NOMO-1 treated with DMSO at 0.1 percent for 48 hours (cell line): ENCODE data around the gene LGR6.
A peak's percentile ranks its signal among the peaks of the same experiment; 100 is the strongest.

Source experiments
- DNase-seq: peaks from one replicate; lab custom pipeline; 2025; ENCODE audit not compliant: unreplicated experiment; lab: John Stamatoyannopoulos, UW

LGR6 gene

DNA sequence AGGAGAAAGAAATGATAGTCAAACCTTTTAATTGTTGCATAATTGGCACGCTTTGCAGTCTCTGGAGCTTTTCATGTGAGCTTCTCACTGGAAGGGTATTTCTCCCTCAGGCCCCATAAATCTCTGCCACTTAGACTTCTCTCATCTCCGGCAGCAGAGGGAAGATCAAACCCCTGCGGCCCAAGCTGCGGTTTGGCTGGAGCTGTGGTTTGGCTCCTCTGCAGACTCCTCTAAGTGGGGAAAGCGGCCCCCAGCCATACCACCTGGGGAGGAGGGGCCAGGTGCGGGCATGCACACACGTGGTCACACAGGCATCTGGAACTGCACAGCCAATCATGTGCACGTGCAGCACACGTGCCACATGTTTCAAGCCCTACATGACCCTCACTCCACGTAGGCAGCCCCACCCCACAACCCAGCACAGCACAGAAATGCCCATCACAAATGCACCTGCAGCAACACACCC, 89.8 kb downstream of the LGR6 start:
- peak; percentile 81 for DNase-seq

DNA sequence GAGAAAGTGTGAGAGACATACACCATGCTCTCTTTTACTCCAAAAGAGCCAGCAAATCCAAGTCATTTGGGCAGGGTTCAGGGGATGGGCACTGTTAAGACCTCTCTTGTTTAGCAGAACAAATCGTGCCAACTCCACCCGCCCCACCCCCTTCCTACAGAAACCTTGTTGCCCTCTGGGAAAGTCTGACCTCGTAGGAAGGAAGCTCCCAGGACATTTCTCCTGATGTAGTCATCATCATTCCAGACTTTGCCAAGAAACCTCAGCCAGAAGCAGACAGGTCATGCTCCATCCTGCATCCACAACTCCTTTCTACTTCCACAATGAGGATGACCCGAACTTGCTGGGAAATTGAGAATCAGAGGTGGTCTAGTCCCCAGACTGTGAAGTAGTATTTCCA, 90.4 kb downstream of the LGR6 start:
- no peak for DNase-seq

DNA sequence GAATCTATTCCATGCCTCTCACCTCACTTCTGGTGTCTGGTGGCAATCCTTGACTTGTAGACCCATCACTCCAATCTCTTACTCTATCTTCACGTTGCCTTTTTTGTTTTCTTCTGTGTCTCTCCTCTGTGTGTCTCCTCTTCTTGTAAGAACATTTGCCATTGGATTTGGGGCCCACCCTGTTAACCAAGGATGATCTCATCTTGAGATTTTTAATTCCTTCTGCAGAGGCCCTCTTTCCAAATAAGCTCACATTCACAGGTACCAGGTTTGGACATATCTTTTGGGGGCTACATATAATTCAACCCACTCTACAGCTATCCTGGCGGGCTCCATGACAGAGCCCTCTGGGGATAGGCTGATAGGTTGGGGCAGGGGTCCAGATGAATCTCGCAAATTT, 92.3 kb downstream of the LGR6 start:
- DNase-seq: no peak

DNA sequence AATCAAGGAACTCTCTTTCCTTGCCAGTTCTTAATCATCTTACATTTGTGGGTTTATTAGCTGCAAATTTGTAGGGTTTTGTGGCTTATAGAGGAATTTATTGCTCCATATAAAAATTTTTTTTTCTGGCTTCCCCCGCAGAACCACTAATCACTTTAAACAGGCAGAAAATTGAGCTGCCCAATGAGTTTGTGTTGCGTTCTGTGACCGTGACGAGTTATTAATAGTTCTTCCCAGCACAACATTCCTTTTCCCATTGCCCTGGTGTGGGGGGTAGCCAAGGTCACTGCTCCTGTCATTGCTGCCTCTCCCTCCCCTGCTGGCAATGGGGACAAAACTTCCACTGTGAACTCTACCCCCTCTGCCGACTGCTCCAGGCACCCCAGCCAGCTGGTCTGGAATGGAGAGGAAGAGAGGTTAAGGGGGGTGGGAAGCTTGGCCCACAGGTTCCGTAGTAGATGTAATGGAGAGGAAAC, 93.1 kb downstream of the LGR6 start:
- no peak for DNase-seq

DNA sequence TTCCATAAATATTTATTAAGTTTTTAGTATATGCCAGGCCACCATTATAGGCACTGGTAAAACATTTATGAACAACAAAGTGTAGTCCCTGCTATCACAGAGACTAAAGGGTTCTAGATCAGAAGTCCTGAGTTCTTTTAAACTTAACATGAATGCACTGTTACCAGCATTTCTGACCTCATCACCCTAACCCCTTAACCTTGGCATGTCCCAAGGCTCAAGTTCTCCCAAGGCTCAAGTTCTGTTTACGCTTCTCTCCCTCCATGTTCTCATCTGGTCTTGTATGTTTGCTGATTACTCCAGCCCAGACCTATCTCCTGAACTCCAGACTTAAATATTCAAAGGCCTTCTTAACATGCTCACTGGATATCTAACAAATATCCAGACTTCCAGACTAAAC, 93.6 kb downstream of the LGR6 start:
- no peak for DNase-seq

DNA sequence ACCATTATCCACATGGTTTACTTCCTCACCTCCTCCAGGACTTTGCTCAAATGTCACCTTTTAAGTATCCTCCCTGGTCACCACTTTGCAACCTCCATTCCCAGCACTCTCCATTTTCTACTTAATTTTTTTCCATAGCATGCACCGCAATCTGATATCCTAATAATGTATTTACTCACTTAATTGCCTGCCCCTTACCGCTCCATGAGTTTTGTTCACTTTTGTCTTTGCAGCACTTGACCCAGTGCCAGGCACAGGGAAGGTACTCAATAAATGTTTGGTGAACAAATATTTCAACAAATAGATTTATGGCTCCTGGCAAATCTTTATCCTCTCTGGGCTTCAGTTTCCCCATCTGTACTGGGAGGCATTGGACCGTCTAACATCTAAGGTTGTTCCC, 94.6 kb downstream of the LGR6 start:
- no peak for DNase-seq

DNA sequence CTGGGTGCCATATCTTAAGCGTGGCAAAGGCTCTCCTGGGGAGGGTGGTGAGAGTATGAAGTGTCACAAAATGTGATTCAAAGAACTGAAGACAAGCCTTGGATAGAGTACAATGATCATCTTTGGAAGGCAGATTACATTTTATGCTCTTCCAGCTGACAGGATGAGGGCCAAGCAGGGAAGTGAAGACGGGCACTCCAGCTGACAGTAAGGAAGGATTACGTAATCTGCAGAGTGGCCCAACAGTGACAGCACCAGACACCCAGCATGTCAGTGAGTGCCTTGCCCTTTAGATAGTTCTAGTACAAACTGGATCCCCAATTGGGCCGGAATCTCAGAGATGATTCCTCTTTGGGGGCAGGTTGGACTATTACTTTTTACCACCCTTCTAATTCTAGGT, 95.4 kb downstream of the LGR6 start:
- DNase-seq: no peak

DNA sequence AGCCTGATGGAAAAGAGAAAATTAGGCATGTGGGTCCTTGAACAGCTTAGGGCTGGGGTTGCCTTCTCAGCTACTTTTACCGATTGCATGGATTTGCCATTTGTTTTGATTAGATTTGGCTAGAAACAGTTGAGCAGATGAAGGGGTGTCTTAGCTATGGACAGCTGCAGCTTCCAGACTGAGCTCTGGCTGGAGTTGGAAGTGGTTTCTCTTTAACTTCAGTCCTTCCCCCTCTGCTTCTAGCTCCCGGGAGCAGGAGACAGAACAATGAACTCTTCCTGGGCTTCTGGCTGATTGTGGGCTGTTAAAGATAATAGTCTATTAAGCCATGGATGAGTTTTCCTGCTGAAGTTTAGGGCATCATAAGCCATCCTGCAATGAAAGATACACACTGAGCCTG, 97.4 kb downstream of the LGR6 start:
- no peak for DNase-seq

DNA sequence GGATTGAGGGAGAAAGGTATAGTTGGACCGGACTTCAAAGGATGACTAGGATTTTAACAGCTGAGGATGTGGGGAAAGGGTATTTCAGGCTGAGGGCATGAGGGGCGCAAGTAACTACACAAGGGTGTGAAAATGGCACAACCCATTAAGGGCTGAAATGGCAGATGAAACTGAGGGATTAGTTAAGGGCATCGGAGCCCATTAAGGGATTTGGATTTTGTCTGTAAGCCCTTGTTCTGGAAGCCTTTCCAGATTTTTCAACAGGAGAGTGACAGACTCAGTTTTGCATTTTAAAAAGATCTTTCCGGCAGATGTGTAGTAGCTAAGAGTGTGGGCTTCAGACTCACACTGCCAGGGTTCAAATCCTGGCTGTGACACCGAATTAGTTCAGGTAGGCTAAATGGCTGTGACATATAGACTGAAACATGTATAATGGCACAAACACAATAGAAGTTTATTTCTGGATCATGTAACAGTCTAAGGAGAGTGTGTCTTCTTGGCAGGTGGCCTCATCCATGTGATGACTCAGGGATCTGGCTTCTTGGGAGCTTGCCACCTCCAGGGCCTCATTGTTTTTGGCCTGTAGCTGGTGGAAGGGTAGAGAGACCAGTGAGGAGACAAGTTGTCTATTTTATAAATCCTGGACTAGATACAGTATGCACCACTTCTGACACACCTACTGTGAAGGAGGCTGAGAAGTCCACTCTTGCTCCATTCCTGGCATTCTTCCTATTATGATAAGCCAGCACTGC, 98.5 kb downstream of the LGR6 start:
- DNase-seq: no peak

DNA sequence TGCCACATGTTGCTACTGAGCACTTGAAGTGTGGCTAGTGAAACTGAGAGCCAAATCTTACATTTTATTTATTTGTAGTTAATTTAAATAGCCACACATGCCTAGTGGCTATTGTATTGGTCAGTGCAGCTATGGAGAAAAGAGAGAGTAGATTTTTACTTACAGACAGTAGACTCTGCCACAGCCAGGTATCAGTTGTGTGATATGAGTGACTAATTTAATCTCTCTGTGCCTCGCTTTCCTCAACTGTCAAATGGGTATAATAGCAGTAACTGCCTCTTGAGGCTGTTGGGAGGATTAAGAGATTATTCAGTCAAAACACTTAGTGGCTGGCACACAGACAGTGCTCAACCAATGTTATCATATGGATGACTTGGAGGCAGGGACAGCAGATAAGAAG, 99.2 kb downstream of the LGR6 start:
- no peak for DNase-seq

DNA sequence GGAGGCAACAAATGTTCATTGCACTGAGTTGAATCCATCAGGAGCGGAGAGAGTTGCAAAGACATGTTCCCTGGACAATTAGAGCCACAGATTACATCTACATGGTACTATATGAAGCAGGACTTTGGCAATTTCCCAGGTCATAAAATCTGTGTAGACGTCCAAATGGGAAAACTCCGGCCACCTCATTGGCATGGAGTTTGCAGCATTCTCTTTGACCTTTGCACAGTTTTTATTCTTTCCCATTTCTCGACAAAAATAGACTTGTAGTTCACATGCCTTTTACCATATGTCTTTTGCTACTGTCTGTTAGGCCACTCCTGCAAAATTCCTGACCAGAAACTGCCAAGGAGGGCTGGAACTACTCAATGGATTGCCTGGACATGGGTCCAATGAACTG, 100.0 kb downstream of the LGR6 start:
- no peak for DNase-seq

DNA sequence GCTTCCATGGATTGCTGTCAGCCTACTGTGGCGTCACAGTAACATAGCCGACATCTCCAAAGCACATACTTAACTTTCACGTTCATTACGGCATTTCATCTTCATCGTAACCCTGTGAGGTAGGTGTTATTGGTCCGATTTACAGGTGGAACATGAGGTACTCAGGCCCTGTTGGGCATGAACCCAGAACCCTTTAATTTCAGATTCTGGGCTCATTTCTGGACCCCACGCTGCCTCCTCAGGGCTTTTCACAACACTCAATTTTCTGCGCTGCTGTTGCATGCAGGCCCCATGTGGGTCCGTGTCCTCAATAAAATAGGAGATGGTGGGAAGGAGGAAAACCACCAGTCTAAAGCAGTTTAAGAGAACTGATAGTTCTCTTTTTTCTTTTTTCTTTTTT, 108.6 kb downstream of the LGR6 start:
- no peak for DNase-seq

DNA sequence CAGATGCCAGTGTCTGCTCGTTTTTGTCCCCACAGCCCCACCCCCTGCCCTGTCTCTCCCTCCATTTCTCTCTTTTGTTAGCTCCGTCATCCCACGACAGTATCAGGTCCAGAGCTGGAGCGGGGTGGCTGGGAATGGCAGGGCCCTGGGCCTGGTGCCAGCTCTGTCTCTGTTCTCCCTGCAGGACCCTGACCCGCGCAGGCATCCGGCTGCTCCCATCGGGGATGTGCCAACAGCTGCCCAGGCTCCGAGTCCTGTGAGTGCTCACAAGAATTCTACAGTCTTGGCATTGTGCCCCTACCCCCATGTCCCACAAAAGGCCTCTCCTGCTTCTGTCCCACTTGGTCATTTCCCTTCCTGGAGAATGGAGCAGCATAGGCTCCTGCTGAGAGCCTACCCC, 110.8 kb downstream of the LGR6 start:
- no peak for DNase-seq

DNA sequence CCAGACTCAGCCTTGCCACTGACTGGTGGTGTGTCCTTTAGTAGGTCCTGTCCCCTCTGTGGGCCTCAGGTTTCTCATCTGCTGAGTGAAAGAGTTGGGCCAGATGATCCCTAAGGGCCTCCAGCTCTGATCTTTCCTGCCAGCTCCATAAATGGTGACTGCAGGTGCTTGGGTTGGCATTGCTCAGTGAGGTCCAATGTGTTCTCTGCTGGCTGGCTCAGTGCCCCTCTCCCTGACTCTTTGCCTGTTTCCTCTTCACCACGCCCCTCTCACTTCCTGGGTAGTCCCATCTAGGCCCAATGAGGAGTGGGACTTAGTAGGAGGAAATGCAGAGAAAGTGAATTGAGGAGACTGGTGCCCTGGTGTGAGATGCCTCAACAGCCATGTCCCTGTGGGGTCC, 111.6 kb downstream of the LGR6 start:
- no peak for DNase-seq

DNA sequence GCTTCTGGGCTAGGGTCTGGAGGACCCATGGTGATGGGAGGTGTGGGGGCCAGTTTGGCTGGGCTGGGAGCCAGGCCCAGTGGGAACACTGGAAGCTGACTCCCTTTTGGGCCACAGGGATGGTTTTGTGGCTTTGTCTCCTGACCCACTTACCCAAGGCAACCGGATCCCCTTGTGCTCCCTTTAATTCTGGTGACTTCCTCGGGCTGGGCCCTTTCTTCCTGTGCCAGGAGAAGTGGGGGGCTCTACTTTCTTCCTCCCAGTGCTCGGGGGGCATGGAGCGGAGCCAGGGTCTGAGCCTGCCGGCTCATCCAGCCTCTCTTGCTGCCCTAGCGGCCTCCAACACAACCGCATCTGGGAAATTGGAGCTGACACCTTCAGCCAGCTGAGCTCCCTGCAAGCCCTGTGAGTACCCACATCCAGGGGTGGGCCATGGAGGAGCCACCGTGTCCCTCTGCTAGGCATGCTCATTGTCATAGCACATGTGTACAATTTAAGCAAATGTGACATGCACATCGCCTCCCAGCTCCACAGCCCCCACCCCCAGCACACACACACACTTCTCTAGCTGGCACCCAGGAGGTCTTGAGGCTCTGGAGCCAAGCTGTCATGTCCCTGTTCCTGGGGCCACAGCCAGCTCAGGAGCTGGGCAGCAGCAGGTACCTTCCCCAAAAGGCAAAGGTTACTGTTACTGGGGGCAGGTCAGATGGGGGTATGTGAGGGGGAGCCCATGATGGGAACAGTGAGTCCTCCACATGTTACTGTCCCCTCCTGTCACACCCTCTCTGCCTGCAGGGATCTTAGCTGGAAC, 113.1 kb downstream of the LGR6 start:
- DNase-seq: no peak

DNA sequence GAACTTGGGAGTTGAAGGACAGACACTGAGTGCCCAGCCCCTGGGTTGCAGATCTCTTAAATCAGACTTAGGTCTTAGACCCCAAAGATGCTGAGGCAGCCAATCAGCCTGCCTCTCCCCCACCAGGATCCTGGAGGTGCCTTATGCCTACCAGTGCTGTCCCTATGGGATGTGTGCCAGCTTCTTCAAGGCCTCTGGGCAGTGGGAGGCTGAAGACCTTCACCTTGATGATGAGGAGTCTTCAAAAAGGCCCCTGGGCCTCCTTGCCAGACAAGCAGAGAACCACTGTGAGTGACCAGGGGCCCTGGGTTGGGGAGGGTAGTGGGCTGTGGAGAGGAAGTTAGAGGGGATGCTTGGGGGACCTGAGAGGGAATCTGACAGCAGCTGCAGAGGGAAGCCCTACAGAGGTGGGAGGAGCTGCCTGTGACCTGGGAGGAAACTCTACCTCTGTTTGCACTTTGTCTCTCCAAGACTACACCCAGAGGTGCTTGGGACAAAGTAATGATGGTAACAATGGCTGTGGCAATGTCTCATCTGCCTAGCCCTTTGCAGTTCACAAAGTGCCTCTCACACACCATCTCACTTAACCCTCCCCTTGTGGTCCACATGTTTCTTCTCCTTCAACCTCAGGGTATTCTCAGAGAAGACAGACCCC, 116.6 kb downstream of the LGR6 start:
- no peak for DNase-seq

DNA sequence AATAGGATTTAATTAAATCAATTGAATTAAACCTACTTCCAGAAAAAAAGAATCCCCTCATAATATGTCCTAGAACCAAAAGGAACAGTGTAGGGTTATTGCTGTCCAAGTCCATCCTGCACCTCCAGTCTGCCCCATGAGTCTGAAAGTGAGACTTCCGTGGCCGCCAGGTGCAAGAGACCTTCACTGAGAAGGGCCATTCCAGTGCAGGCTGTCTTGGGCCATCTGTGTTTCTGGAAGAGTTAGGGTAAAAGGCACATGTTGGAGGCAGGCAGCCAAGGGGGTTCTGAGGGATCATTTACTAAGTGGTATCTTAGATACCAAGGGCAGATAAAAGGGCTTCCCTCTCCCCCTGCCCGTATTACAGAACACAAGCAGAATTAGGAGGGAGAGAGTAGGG, 117.1 kb downstream of the LGR6 start:
- DNase-seq: no peak

DNA sequence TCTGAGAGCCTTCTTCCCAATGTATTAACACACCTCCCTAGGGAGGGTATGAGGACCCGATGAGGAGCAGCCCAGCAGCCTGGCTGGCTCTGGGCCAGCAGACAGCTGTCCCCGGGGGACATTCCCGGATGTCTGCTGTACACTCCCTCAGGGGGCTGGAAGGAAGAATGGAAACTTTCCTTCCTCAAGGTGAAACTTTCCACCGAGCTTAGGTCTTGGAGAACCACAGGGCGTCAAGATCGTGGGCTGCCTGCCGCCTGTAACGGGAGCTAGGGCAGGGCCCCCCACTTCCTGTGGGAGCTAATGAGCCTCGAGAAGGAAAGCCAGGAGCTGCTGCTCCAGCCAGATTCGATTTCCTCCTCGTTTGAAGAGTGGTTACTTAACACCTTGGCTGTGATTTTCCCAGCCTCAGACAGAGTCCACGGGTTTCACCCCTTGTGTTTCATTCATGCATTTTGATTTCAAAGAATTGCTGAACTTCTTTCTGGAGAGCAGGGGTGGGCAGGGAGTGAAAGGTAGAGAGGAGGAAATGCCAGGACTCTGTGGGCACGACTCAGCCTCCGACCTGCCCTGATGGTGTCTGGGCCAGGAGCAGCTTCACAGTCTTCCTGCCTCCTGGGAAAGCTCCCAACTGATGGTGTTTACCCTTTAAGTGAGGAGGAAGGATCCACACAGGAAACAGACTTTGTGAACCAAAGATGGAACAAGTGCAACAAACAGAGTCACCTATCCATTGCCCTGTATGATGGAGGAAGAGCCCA, 118.5 kb downstream of the LGR6 start:
- no peak for DNase-seq

DNA sequence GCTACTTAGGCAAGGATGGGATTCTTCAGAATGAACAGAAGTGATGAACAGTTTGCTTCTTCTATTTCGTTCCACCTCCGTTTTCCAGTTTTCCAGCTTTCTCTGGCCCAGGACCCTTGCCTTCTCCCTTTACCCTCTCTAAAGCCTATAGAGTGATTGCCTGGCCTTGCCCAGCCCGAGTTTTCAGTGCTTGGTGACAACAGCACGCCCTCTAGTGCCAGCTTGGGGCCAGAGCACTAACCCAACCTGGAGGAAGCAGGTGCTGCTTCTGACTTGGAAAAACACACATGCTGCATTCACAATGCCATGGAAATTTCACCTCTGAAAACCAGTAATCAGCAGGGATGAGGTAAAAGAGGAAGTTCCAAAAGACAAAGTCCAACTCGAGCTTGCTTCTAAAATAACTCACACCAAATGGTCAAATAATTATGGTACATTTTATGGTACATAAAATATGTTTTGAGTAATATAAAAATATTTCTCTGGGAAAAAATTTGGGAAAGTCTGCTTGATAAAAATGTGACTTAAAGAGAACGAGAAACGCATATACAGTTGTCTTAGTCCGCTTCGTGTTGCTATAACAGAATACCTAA, 122.1 kb downstream of the LGR6 start:
- DNase-seq: peak; percentile 61

DNA sequence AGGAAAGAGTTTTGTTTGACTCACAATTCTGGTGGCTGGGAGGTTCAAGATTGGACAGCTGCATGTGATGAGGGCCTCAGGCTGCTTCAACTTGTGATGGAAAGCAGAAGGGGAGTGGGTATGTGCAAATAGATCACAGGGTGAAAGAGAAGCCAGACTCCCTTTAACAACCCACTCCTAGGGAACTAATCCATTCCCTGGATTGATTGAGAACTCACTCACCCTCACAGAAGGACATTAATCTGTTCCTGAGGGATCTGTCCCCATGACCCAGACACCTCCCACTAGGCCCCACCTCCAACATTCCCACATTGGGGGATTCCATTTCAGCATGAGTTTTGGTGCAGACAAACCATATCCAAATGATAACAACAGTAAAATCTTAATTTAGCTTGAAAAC, 122.6 kb downstream of the LGR6 start:
- DNase-seq: no peak
